Right lobe of liver (tissue), 6 donors: ENCODE data around the gene WNT4. TPM values are rescaled to one million over a fixed set of nuclear protein-coding genes. Genes with fewer than 3 reads are reported as not detected.

Source experiments
- ATAC-seq, 4 donors: fragments of 200-7000 bp; cut with Tn5 transposase; one replicate each; pipeline ENCODE4 v1.9.1; 2020; ENCODE audit warnings: mild to moderate bottlenecking in 4 of 4, moderate library complexity in 4 of 4
- DNase-seq, 3 donors: peaks; one replicate each; pipeline ENCODE4 v3.0.0-alpha.2; 2020
- H3K27ac ChIP-seq, 3 donors: fragments of 200-600 bp; one replicate each; pipeline ENCODE4 v1.8.0; 2022
- H3K27me3 ChIP-seq, 2 donors: fragments of 200-600 bp; one replicate each; pipeline ENCODE4 v1.8.0; 2022
- H3K36me3 ChIP-seq, 4 donors: fragments of 200-600 bp; sonication (generic) in 1 of 4; one replicate each; pipeline versions ENCODE4 v1.5.1 to v1.8.0; 2017 to 2022; ENCODE audit warnings: control low read depth in 1 of 4
- H3K4me1 ChIP-seq, 4 donors: fragments of 200-600 bp; sonication (generic) in 1 of 4; one replicate each; pipeline versions ENCODE4 v1.5.1 to v1.8.0; 2017 to 2022; ENCODE audit warnings: control low read depth in 1 of 4
- H3K4me3 ChIP-seq, 3 donors: fragments of 200-600 bp; one replicate each; pipeline ENCODE4 v1.8.0; 2022
- H3K9me3 ChIP-seq, 4 donors: fragments of 200-600 bp; sonication (generic) in 1 of 4; one replicate each; pipeline versions ENCODE4 v1.5.1 to v1.8.0; 2017 to 2022; ENCODE audit warnings: control low read depth in 1 of 4
- POLR2A ChIP-seq: fragments of 450-650 bp; IDR thresholded peaks from one replicate; pipeline ENCODE4 v1.6.1; 2017; ENCODE audit warnings: antibody characterized with exemption, mild to moderate bottlenecking
- WGBS: methylation state at CpG from one replicate; pipeline ENCODE4 v1.1.6; 2018; ENCODE audit warnings: low coverage, low lambda C conversion rate; ENCODE audit not compliant: insufficient coverage; ENCODE audit errors: missing lambda C conversion rate; 5-methylcytosine and 5-hydroxymethylcytosine counted together
- intact Hi-C, 2 donors: fragments of 100-400 bp; cut with DNase I; formaldehyde crosslinking; loops; one replicate each; pipeline versions ENCODE4 v1.11.2 to v1.14.1; 2022
- total RNA-seq, 6 experiments: library from RNA; depleted of rRNA in 2 of 6; stranded (reverse); fragments of >200 nt in 2 of 6; fragmentation: NEBNext Ultra II Directional in 3 of 6; extraction: Animal tissue kit (Norgen Biotek cat#: 25700) in 3 of 6; gene quantifications; one replicate each; pipeline versions ENCODE4 v1.1.0 to v1.2.4, GENCODE V29; 2016 to 2023
- TF ChIP-seq, protein P1 (sequence below), 4 donors: fragments of 200-600 bp in 3 of 4; fragments of 450-650 bp in 1 of 4; IDR thresholded peaks; one replicate each; pipeline versions ENCODE4 v1.5.1 to v1.8.0; 2016 to 2022; ENCODE audit warnings: antibody characterized with exemption in 4 of 4, mild to moderate bottlenecking in 2 of 4
- donor health status: DM: no; HTN: yes; CAD: no.
- donor health status: DM: no; HTN: no; CAD: no.
- donor health status: DM: no; HTN: no; CAD: no.
- donor health status: DM: no; HTN: yes; CAD: no.
- donor health status: DM: no; HTN: yes; CAD: no.

WNT4 gene
- total RNA-seq, 6 experiments from 2014 or later: 0.06 to 0.46 (median 0.21) TPM; not detected in 2

DNA sequence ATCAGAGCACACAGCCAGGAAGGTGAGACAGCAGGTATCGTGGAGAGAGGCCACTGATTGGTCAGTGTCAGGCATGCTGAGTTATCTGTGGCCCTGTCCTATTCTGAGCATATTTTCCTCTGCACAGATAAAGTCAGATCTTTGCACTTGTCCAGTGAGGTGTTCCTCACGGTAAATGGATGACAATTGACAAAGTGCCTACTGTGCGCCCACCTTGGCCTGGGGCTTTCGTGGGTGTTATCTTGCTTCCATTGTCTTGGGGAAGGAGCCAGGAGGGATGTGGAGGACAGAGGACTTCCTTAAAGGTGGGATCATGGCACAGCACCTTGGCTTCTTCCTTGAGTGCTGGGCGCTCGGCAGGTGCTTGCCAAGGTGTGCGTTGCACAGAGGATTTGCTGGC is 46.0 kb upstream of the WNT4 start:
- H3K27ac ChIP-seq: no peak overlapping the region
- WGBS: 60% methylated on average over 2 of the region's 7 CpGs
- no peaks in the 10 kb centered on the region for H3K4me1 ChIP-seq
- H3K36me3 ChIP-seq: no peaks in the 10 kb centered on the region
- H3K4me3 ChIP-seq: no peak overlapping the region
- ATAC-seq: no peak
- intact Hi-C loops: no loop called here
- DNase-seq: no peak
- TF ChIP-seq, protein P1, sequence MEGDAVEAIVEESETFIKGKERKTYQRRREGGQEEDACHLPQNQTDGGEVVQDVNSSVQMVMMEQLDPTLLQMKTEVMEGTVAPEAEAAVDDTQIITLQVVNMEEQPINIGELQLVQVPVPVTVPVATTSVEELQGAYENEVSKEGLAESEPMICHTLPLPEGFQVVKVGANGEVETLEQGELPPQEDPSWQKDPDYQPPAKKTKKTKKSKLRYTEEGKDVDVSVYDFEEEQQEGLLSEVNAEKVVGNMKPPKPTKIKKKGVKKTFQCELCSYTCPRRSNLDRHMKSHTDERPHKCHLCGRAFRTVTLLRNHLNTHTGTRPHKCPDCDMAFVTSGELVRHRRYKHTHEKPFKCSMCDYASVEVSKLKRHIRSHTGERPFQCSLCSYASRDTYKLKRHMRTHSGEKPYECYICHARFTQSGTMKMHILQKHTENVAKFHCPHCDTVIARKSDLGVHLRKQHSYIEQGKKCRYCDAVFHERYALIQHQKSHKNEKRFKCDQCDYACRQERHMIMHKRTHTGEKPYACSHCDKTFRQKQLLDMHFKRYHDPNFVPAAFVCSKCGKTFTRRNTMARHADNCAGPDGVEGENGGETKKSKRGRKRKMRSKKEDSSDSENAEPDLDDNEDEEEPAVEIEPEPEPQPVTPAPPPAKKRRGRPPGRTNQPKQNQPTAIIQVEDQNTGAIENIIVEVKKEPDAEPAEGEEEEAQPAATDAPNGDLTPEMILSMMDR (IDR thresholded peaks at IDR 0.05): no peak
- TF ChIP-seq POLR2A: no peak
- H3K27me3 ChIP-seq: no peaks in the 10 kb centered on the region
- H3K9me3 ChIP-seq: no peaks in the 10 kb centered on the region

DNA sequence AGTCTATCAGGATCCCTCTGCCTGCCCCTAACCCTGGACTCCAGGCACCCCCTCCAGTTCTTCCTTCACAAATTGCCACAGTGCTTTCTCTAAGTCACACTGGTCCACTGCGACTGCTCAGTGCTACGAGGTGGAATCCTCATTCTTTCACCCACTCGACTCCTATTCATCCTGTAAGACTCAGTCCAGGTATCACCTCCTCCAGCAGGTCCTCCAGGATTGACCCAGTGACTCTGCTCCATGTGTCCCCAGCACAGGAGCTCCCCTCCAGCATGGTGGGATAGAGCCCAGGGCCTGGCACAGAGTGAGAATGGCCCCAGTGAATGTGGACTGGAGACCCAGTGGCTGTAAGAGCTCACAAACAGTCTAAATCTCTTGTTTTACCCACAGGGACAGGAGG is 45.5 kb upstream of the WNT4 start:
- H3K9me3 ChIP-seq: no peaks in the 10 kb centered on the region
- ATAC-seq: no peak
- H3K4me3 ChIP-seq: no peak overlapping the region
- no peaks in the 10 kb centered on the region for H3K27me3 ChIP-seq
- 93% methylated on average over 2 of the region's 3 CpGs for WGBS
- TF ChIP-seq POLR2A: no peak
- TF ChIP-seq, protein P1 (IDR thresholded peaks at IDR 0.05): no peak
- intact Hi-C loops: no loop called here
- no peaks in the 10 kb centered on the region for H3K4me1 ChIP-seq
- DNase-seq: no peak
- H3K36me3 ChIP-seq: no peaks in the 10 kb centered on the region
- H3K27ac ChIP-seq: no peak overlapping the region

DNA sequence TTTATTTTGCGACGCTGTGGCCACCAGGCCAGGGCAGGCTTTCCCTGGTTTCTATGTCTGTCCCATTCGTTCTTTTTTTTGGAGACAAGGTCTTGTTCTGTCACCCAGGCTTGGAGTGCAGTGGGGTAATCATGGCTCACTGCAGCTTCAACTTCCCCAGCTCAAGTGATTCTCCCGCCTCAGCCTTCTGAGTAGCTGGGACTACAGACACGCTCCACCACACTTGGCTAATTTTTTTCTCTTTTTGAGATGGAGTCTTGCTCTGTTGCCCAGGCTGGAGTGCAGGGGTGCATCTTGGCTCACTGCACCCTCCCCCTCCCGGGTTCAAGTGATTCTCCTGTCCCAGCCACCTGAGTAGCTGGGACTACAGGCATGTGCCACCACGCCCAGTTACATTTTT is 43.4 kb upstream of the WNT4 start:
- TF ChIP-seq, protein P1 (IDR thresholded peaks at IDR 0.05): no peak
- TF ChIP-seq POLR2A: no peak
- 66% methylated on average over 6 of the region's 7 CpGs for WGBS
- no peak overlapping the region for H3K4me3 ChIP-seq
- DNase-seq (no peak), ATAC-seq (no peak)
- intact Hi-C loops: no loop called here
- no peaks in the 10 kb centered on the region for H3K36me3 ChIP-seq
- no peaks in the 10 kb centered on the region for H3K27me3 ChIP-seq
- no peaks in the 10 kb centered on the region for H3K9me3 ChIP-seq
- no peaks in the 10 kb centered on the region for H3K4me1 ChIP-seq
- no peak overlapping the region for H3K27ac ChIP-seq

DNA sequence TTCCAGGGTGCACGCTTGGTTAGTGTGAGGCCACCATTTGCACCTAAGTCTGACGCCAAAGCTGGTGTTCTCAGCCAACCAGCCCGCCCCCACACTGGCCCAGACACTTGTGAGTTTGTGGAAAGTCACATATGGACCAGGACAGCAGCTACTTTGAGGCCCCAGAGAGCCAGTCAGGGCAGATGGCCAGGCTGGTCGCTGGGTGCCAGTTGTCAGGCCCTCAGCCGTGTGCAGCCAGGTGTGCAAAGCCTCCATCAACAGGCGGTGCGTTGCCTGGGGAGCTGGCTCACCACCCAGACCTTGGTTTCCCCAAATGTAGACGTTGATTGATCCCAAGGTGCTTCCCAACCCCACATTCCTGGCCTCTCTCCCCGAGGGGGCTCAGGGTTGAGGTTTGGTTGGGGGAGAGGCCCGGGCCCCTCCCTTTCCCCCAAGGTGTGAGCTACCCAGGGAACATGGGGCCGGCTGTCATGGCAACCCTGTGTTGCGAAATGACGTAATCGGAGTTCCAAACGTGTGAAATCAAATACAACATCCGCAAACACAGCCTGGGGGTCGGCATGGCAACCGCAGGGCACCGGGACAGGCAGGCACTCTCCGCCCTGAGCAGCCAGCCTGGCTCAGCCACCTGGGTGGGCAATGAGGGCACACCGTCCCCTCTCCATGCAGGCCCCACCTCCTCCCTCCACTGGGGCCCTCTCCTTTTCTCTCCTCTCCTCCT is 42.2 kb upstream of the WNT4 start:
- H3K36me3 ChIP-seq: no peaks in the 10 kb centered on the region
- no peaks in the 10 kb centered on the region for H3K27me3 ChIP-seq
- H3K4me1 ChIP-seq: no peaks in the 10 kb centered on the region
- ATAC-seq (peak in 1 of 4 donors; percentile 12), DNase-seq (no peak)
- H3K27ac ChIP-seq: no peak overlapping the region
- 49% methylated on average over 3 of the region's 21 CpGs for WGBS
- intact Hi-C loops: no loop called here
- no peaks in the 10 kb centered on the region for H3K9me3 ChIP-seq
- no peak overlapping the region for H3K4me3 ChIP-seq
- no peak for TF ChIP-seq POLR2A
- TF ChIP-seq, protein P1 (IDR thresholded peaks at IDR 0.05): no peak
